ENCODE data around the gene GRK5.

GRCh38 chr10:119268428-119268827 lies 61.1 kb downstream of the GRK5 start:
- no peak for TF ChIP-seq GATA3 (IDR thresholded peaks at IDR 0.05; ENCODE audit: low read depth, low read length)
- no peak for TF ChIP-seq GATA2 (IDR thresholded peaks at IDR 0.05; ENCODE audit: low read depth, low read length)

All from SH-SY5Y (cell line).